ENCODE results near the gene CHRM4. TPM values are rescaled to one million over a fixed set of nuclear protein-coding genes. Genes with fewer than 3 reads are reported as not detected.

The CHRM4 gene
- total and polyA plus RNA-seq, 7 experiments from 2014 or later = 0.15 to 3.5 (median 0.48) TPM; not detected in 2

GRCh38 chr11:46385169-46386004, 6.2 kb downstream of the CHRM4 start:
- CTCF ChIA-PET = no interaction called here
- ATAC-seq = no peak
- intact Hi-C loops (cut with micrococcal nuclease) = loop anchor here in 1 of 2 donors (10.0 kb wide), 1 partner anchor 289 kb away; no protein-coding TSS in a partner anchor
- DNase-seq = no peak
- Mint-ChIP-seq H3K9me3 (peaks cover 0 to 2% (median 0%) of the 10 kb centered on the region in 11 donors), H3K4me1 (peaks cover 0 to 27% (median 20%) of the 10 kb centered on the region in 7 donors), H3K4me3 (no peak overlapping the region), H3K36me3 (no peaks in the 10 kb centered on the region), H3K27me3 (peaks cover 34 to 67% (median 48%) of the 10 kb centered on the region in 5 donors), H3K27ac (peak overlapping the region in 1 of 9 donors; percentile 38)
- no peaks in the 10 kb centered on the region for H3K9me3 ChIP-seq (ENCODE audit: control insufficient read depth in 2 of 3, low read length in 3 of 3)
- H3K27ac ChIP-seq (ENCODE audit: low read depth, low read length) = no peak overlapping the region
- peaks cover 4 to 16% of the 10 kb centered on the region in 2 donors for H3K27me3 ChIP-seq (ENCODE audit: control insufficient read depth in 2 of 2, insufficient read depth in 2 of 2, low read length in 2 of 2)
- POLR2A ChIA-PET = no interaction called here
- H3K4me3 ChIP-seq (ENCODE audit: low read length) = no peak overlapping the region
- H3K4me1 ChIP-seq (ENCODE audit: control insufficient read depth in 2 of 2, insufficient read depth in 2 of 2, low read length in 2 of 2) = peaks cover 16 to 20% of the 10 kb centered on the region in 2 donors
- H3K36me3 ChIP-seq (ENCODE audit: control insufficient read depth in 2 of 3, insufficient read depth in 3 of 3, low read length in 3 of 3) = no peaks in the 10 kb centered on the region

- peaks cover 8% of the 10 kb centered on the region in 2 donors for H3K4me1 ChIP-seq (ENCODE audit: control insufficient read depth in 2 of 2, insufficient read depth in 2 of 2, low read length in 2 of 2)
- H3K4me3 Mint-ChIP-seq = peak overlapping the region in 2 of 10 donors; percentile 33 to 34
- H3K27me3 Mint-ChIP-seq = peaks cover 30 to 55% (median 38%) of the 10 kb centered on the region in 5 donors
- no peak overlapping the region for H3K4me3 ChIP-seq (ENCODE audit: low read length)
- no peak overlapping the region for H3K27ac ChIP-seq (ENCODE audit: low read depth, low read length)
- intact Hi-C loops (cut with micrococcal nuclease) = loop anchor here (5.0 to 10.0 kb wide), 2 partner anchors 37 to 291 kb away; partner anchors contain the start of gene DGKZ (in 1 of the 2)
- CTCF ChIA-PET = interaction anchor here (0.9 to 1.2 kb wide), 2 partner anchors 32 to 35 kb away, joined by 3 to 6 read pairs; no protein-coding TSS in a partner anchor
- ATAC-seq (no peak), DNase-seq (no peak)
- H3K4me1 Mint-ChIP-seq = peaks cover 4 to 23% (median 19%) of the 10 kb centered on the region in 7 donors
- peaks cover 0 to 2% (median 0%) of the 10 kb centered on the region in 5 donors for H3K36me3 Mint-ChIP-seq
- H3K9me3 ChIP-seq (ENCODE audit: control insufficient read depth in 2 of 3, low read length in 3 of 3) = no peaks in the 10 kb centered on the region
- H3K27me3 ChIP-seq (ENCODE audit: control insufficient read depth in 2 of 2, insufficient read depth in 2 of 2, low read length in 2 of 2) = peaks cover 3 to 4% of the 10 kb centered on the region in 2 donors
- no peak overlapping the region for H3K27ac Mint-ChIP-seq
- POLR2A ChIA-PET = no interaction called here
- H3K9me3 Mint-ChIP-seq = peaks cover 0 to 2% (median 0%) of the 10 kb centered on the region in 11 donors
- H3K36me3 ChIP-seq (ENCODE audit: control insufficient read depth in 2 of 3, insufficient read depth in 3 of 3, low read length in 3 of 3) = no peaks in the 10 kb centered on the region
These were observed 7.4 kb downstream of the CHRM4 start for GRCh38 chr11:46383974-46384701.

GRCh38 chr11:46383404-46383758, 8.2 kb downstream of the CHRM4 start:
- H3K4me3 Mint-ChIP-seq = peak overlapping the region in 7 of 10 donors; percentile 21 to 87 (median 34)
- peaks cover 24 to 47% (median 32%) of the 10 kb centered on the region in 5 donors for H3K27me3 Mint-ChIP-seq
- CTCF ChIA-PET = interaction anchor here (0.5 to 1.2 kb wide), 3 partner anchors 31 to 211 kb away, joined by 3 to 6 read pairs (median 3); no protein-coding TSS in a partner anchor

GRCh38 chr11:46382646-46383403, 8.8 kb downstream of the CHRM4 start:
- CTCF ChIA-PET = interaction anchor here (0.5 to 1.2 kb wide), 2 partner anchors 31 to 211 kb away, joined by 3 to 6 read pairs; no protein-coding TSS in a partner anchor

More at GRCh38 chr11:46383404-46383758, 8.2 kb downstream of the CHRM4 start:
- ATAC-seq = no peak
- DNase-seq = no peak
- no peak overlapping the region for H3K27ac ChIP-seq (ENCODE audit: low read depth, low read length)
- Mint-ChIP-seq H3K9me3 (peaks cover 0 to 2% (median 0%) of the 10 kb centered on the region in 11 donors), H3K27ac (peak overlapping the region in 1 of 9 donors; percentile 21), H3K36me3 (peaks cover 0 to 5% (median 0%) of the 10 kb centered on the region in 5 donors), H3K4me1 (peaks cover 4 to 21% (median 16%) of the 10 kb centered on the region in 7 donors)
- POLR2A ChIA-PET = interaction anchor here (0.9 kb wide), 1 partner anchor 8 kb away, joined by 3 read pairs; the partner anchor contains the start of gene CHRM4
- intact Hi-C loops (cut with micrococcal nuclease) = loop anchor here (5.0 to 10.0 kb wide), 2 partner anchors 36 to 291 kb away; partner anchors contain the start of gene DGKZ (in 1 of the 2)
- no peak overlapping the region for H3K4me3 ChIP-seq (ENCODE audit: low read length)
- H3K4me1 ChIP-seq (ENCODE audit: control insufficient read depth in 2 of 2, insufficient read depth in 2 of 2, low read length in 2 of 2) = peaks cover 8% of the 10 kb centered on the region in 2 donors
- peaks cover 0 to 5% (median 0%) of the 10 kb centered on the region in 3 experiments for H3K36me3 ChIP-seq (ENCODE audit: control insufficient read depth in 2 of 3, insufficient read depth in 3 of 3, low read length in 3 of 3)
- peaks cover 0 to 4% of the 10 kb centered on the region in 2 donors for H3K27me3 ChIP-seq (ENCODE audit: control insufficient read depth in 2 of 2, insufficient read depth in 2 of 2, low read length in 2 of 2)
- H3K9me3 ChIP-seq (ENCODE audit: control insufficient read depth in 2 of 3, low read length in 3 of 3) = no peaks in the 10 kb centered on the region

GRCh38 chr11:46381819-46382645, 9.5 kb downstream of the CHRM4 start:
- H3K27me3 ChIP-seq (ENCODE audit: control insufficient read depth in 2 of 2, insufficient read depth in 2 of 2, low read length in 2 of 2) = peaks cover 0 to 4% of the 10 kb centered on the region in 2 donors

More at GRCh38 chr11:46382646-46383403, 8.8 kb downstream of the CHRM4 start:
- ATAC-seq (no peak), DNase-seq (no peak)
- Mint-ChIP-seq H3K27me3 (peaks cover 19 to 41% (median 26%) of the 10 kb centered on the region in 5 donors), H3K27ac (no peak overlapping the region), H3K4me3 (peak overlapping the region; percentile 21 to 87 (median 70)), H3K9me3 (peaks cover 0 to 2% (median 0%) of the 10 kb centered on the region in 11 donors), H3K36me3 (peaks cover 0 to 9% (median 2%) of the 10 kb centered on the region in 5 donors), H3K4me1 (peaks cover 4 to 16% (median 11%) of the 10 kb centered on the region in 7 donors)
- Histone ChIP-seq H3K36me3 (ENCODE audit: control insufficient read depth in 2 of 3, insufficient read depth in 3 of 3, low read length in 3 of 3) (peaks cover 0 to 10% (median 0%) of the 10 kb centered on the region in 3 experiments), H3K27ac (ENCODE audit: low read depth, low read length) (no peak overlapping the region), H3K4me3 (ENCODE audit: low read length) (peak overlapping the region; percentile 47), H3K9me3 (ENCODE audit: control insufficient read depth in 2 of 3, low read length in 3 of 3) (no peaks in the 10 kb centered on the region), H3K4me1 (ENCODE audit: control insufficient read depth in 2 of 2, insufficient read depth in 2 of 2, low read length in 2 of 2) (peaks cover 8% of the 10 kb centered on the region in 2 donors), H3K27me3 (ENCODE audit: control insufficient read depth in 2 of 2, insufficient read depth in 2 of 2, low read length in 2 of 2) (peaks cover 0 to 4% of the 10 kb centered on the region in 2 donors)
- intact Hi-C loops (cut with micrococcal nuclease) = loop anchor here (5.0 to 10.0 kb wide), 2 partner anchors 36 to 292 kb away; partner anchors contain the start of gene DGKZ (in 1 of the 2)
- POLR2A ChIA-PET = interaction anchor here (0.9 kb wide), 1 partner anchor 9 kb away, joined by 3 read pairs; the partner anchor contains the start of gene CHRM4

More at GRCh38 chr11:46381819-46382645, 9.5 kb downstream of the CHRM4 start:
- H3K4me1 ChIP-seq (ENCODE audit: control insufficient read depth in 2 of 2, insufficient read depth in 2 of 2, low read length in 2 of 2) = peaks cover 8% of the 10 kb centered on the region in 2 donors
- POLR2A ChIA-PET = interaction anchor here (1.0 kb wide), 1 partner anchor 34 kb away, joined by 3 read pairs; the partner anchor contains the start of gene DGKZ
- intact Hi-C loops (cut with micrococcal nuclease) = loop anchor here (5.0 to 10.0 kb wide), 2 partner anchors 35 to 293 kb away; partner anchors contain the start of gene DGKZ (in 1 of the 2)
- Mint-ChIP-seq H3K27ac (peak overlapping the region in 2 of 9 donors; percentile 9 to 24), H3K9me3 (peaks cover 0 to 4% (median 0%) of the 10 kb centered on the region in 11 donors), H3K36me3 (peaks cover 0 to 17% (median 6%) of the 10 kb centered on the region in 5 donors), H3K27me3 (peaks cover 14 to 36% (median 20%) of the 10 kb centered on the region in 5 donors), H3K4me1 (peaks cover 4 to 13% (median 10%) of the 10 kb centered on the region in 7 donors), H3K4me3 (peak overlapping the region; percentile 71 to 87 (median 78))
- DNase-seq (peak in 1 of 9 donors; percentile 49), ATAC-seq (no peak)
- peaks cover 0 to 18% (median 0%) of the 10 kb centered on the region in 3 experiments for H3K36me3 ChIP-seq (ENCODE audit: control insufficient read depth in 2 of 3, insufficient read depth in 3 of 3, low read length in 3 of 3)
- peak overlapping the region; percentile 44 for H3K27ac ChIP-seq (ENCODE audit: low read depth, low read length)
- peak overlapping the region; percentile 47 for H3K4me3 ChIP-seq (ENCODE audit: low read length)
- no peaks in the 10 kb centered on the region for H3K9me3 ChIP-seq (ENCODE audit: control insufficient read depth in 2 of 3, low read length in 3 of 3)
- CTCF ChIA-PET = no interaction called here
